T-helper 2 cell (primary cell): ENCODE results near the gene ADCK1.
"Not testable (repeated sequence)": the region's sequence is repeated elsewhere in the genome, so short reads cannot be mapped to it uniquely, and the experiment has no call there.

ENCODE experiments used
- DNase-seq, 5 experiments: peaks; one replicate each; pipeline versions ENCODE4 v3.0.0 to v3.0.0-alpha.2; 2012 to 2022

ADCK1 gene

DNA sequence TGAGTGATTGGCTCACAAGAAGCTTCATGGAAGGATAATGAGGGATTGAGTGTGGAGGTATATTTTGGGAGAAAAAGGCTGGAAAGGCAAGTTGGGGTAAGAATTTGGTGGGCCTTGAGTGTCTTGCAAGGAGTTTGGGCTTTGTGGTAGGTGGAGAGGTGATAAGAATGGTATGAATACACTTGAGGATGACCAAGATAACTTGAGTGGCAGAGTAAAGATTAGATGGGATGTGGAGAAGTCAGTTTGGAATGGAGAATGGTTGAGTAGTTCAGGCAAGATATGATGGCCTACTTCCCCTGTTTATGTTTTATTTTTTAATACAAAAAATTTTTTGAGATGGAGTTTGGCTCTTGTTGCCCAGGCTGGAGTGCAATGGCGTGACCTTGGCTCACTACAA is 9.1 kb downstream of the ADCK1 start:
- DNase-seq, result no peak

DNA sequence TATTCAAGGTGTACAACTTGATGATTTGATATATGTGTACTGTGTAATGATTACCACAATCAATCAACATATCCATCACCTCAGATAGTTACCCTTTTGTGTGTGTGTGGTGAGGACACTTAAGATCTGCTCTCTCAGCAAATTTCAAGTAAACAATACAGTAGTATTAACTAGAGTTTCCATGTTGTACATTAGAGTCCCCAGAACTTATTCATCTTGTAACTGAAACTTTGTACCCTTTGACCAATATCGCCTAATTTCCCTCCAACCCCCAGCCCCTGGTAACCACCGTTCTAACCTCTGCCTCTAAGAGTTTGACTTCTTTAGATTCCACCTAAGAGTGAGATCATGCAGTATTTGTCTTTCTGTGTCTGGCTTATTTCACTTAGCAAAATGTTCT is 12.1 kb downstream of the ADCK1 start:
- DNase-seq, result peak in 1 of 5 experiments; percentile 20

DNA sequence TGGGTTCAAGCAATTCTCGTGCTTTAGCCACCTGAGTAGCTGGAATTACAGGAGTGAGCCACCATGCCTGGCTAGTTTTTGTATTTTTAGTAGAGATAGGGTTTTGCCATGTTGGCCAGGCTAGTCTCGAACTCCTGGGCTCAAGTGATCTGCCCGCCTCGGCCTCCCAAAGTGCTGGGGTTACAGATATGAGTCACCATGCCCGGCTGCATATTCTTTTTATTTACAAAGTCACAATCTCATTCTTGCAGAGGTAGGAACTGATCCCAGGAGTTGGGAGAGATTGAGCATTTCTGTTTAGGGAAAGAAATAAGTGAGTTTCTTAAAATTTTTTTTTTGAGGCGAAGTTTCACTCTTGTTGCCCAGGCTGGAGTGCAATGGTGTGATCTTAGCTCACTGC is 12.8 kb downstream of the ADCK1 start:
- not testable (repeated sequence) for DNase-seq

GRCh38 chr14:77822307-77822706 is 22.4 kb downstream of the ADCK1 start:
- DNase-seq, result no peak

DNA sequence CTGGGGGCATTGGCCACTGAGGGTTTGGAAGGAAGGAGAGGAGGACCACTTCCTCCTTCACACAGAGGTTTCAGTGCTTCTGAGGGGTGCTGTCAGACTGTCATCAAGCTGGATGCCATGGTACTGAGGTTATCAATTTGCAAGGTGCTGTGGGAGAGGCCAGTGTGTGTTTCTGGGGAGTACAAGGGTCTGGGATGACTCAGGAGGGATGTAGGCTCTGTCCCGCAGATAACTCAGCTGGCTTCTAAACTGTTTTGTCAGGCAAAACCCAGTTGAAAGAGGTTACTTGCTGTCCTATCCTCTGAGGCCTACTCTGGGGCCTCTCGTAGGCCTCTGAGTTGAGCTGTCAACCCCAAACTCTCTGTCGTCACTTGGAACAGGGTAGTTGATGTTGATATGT is 22.8 kb downstream of the ADCK1 start:
- no peak for DNase-seq

DNA sequence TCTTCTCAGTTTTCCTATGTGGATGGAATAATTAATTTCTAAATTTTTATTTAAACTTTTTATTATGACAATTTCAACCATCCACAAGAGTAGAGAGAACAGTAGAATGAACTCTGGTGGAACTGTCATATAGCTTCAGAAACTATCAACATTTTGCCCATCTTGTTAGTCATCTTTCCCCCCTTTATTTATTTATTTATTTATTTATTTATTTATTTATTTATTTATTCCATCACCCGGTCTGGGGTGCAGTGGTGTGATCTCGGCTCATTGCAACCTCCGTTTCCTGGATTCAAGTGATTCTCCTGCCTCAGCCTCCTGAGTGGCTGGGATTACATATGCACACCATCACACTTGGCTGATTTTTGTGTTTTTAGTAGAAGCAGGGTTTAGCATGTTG is 23.5 kb downstream of the ADCK1 start:
- no peak for DNase-seq

DNA sequence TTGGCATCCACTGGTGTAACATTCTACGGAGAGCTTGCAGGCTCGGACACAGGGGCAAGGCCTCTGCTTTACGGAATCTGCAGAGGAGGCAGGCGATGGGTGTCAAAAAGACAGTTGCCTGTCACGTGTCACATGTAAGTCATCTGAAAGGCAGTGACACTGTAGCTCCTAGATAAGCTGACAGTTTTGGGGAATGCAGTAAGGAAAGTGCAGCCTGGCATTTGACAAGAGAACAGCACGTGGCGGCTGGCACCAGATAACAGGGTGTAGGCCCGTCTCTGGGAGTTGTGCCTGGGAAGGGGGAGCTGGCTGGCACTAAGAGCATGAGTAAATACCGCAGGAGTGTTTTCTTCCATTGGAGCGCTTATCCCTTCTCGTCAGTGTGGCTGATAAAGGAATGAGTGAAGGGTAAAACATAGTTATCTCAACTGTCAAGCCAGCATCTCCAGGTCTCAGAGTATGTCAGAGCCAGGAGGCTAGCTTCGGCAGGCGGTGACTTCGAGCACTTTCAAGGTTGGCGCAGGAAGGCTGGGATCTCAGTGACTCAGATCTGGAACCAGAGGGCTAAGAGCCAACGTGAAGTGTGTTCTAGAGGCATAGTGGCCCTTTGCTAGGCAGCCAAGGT is 26.1 kb downstream of the ADCK1 start:
- DNase-seq, result no peak

DNA sequence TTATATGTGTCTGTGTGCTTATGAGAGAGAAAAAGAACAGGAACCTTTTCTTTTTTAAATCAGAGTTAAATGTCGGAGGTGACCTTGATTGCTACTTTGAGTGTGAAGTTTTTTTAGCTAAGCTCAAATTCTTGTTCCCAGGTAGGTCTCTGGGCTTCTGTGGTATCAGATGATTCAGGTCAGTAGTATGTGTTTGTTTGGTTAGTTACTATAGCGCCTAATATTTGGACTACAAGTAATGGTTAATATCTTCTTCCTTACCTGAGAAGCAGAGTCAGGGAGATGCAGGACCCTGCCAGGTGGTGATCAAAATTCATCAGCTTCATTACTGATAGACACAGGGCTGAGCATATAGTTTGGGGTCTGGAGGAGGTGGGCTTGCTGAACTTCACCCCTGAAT is 30.8 kb downstream of the ADCK1 start:
- no peak for DNase-seq

GRCh38 chr14:77832297-77832696 is 32.4 kb downstream of the ADCK1 start:
- no peak for DNase-seq

DNA sequence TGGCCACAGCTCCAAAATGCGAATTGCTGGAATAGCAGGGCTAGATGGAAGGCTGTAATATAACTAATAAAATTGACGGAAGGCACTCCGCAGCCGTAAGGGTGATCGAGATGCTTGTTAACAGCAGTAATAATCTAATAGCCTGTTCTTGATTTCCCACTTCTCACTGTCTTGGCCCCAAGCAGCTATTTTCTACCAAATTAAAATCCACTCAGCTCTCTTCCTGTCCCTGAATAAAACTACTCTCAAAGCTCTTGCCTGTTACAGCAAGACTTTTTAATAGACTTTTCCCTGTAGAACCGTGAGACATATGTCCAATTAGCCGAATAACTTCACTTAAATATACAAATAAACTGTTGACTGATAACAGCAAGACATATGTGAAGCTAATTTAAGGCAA is 38.0 kb downstream of the ADCK1 start:
- no peak for DNase-seq

DNA sequence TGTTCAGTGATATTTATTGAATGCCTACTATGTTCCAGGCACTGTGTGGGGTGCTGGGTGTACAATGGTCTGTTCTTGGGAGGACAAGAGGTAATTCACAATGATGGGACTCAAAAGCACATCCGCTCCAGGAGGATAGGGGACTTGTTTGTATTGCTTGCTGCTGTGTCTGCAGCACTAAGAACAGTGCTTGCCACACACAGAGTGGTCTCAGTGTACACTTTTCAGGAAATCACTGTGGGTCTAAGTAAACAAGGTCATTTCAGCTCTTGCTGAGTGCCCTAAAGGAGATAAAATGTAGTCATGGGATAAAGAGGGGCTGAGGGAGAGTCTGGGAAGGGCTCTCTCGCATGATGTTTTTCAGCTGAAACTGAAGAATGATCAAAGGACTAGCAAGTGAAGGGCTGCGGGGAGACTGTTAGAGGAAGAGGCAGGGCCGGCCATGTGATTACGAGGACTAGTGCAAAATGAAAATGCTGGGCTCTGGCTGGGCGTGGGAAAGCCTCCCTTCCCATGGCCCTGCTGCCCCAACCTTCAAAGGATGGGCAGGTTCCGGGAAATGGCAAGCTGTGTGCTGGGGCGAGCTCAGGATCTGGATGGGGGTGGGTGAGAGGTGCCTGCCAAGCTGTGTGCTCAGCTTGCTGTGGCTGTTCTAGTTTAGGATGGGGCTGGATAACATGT is 39.1 kb downstream of the ADCK1 start:
- DNase-seq, result no peak

- no peak for DNase-seq
These were observed 43.3 kb downstream of the ADCK1 start for GRCh38 chr14:77843195-77843594.

DNA sequence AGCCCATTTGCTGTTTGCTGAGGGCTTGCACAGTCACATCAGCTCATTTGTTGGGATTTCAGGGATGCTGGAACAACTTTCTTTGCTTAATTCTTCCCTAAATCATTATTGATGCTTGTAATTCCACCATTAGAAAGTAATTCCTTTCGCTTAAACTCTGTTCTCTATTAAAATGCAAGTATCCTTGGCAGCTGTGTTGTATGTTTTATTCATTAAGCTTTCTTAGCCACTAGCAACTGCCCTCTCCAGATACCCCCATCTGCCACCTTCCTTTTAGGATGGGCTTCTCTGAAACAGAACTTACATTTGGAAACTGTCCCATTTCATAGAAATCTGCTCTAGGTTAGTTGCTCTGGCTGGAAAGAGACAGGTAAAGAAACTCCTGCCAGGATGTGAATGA is 43.7 kb downstream of the ADCK1 start:
- no peak for DNase-seq

DNA sequence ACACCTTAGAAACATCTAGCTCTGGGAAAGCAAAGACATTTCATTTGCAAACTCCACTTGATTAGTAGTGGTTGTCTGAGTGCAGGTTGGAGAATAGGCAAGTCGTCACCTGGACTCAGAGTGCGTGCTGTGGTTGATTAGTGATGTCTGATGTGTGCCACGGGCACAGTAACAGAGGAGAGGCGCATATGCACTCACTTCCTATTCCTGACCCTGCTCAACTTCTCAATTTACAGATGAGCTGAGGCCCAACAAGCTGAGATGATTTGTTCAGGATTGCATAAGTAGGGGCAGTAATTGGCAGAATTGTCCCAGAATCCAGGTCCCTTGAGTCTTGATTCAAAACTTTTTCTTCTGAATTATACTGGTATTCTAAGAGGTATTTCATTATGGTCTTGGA is 44.9 kb downstream of the ADCK1 start:
- no peak for DNase-seq

DNA sequence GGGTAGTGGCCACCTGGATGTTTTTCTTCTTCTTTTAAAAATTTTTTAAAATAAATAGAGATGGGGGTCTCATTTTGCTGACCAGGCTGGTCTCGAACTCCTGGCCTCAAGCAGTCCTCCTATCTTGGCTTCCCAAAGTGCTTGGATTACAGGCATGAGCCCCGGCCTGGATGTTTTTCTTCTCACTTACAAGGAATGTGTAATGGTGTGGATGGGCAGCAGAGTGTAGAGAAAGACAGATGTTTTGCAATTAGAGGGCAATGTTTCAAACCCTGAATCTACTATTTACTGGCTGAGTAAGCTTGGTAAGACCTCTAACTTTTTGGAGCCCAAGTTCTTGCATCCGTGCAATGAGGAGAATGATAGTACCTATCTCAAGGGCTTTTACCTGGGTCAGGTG is 48.1 kb downstream of the ADCK1 start:
- no peak for DNase-seq

DNA sequence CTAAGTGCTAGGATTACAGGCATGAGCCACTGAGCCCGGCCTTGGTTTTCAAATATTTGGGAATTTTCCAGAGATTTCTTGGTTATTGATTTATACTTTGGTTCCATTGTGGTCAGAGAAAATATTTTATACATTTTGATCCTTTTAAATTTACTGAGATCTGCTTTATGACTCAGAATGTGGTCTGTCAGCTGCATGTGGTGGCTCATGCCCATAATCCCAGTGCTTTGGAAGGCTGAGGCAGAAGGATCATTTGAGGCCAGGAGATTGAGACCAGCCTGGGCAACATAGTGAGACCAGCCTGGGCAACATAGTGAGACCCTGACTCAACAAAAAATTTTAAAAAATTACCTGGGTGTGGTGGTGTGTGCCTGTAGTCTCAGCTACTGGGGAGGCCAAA is 49.8 kb downstream of the ADCK1 start:
- DNase-seq, result no peak

DNA sequence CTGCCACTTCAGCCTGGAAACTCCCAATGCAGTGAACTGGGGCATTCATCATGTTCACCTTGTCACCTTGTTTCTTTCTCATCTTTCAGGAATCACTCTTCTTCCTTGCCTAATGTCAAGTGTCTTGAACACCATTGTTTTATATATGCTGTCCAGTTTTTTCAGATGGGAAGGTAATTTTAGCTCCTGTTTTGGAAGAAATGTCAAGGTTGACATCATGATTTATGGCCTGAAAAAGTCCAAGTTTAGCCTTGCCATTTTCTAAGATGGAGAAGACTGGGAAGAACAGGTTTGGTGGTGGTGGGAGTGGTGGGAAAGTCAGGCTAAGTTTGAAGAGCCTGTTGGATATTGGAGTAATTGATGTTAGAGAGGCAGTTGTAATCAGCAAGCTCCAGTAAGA is 54.0 kb downstream of the ADCK1 start:
- no peak for DNase-seq

GRCh38 chr14:77856941-77857340 is 57.0 kb downstream of the ADCK1 start:
- no peak for DNase-seq

DNA sequence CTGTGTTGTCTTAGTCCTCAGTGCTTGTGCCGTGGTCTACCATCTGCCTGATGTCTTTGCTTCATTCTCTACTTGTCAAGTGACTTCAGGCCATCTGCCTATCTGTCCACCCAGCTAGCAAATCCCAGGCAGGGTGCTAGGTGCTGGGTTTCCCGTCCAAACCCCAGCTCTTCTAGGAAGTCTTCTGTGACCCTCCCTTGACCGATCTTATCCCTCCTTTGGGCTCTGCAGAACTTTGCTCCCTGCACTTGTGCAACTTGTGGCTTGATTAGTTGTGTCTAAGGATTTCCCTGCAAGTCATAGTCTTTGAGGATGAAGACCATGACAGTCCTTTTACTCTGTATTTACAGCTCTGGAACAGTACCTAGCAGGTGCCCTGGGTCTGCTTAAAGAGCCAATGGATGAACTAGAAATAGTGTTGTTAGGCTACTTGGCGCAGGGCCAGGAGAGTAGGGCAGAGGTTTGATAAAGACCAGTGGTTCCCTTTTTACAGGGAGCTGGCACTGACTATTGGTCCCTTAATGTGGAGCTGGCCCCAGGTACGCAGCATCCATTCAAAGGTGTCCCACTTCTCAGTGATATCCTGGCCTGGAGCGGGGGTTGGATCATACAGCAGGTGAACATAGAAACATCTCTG is 60.1 kb downstream of the ADCK1 start:
- DNase-seq, result no peak

- no peak for DNase-seq
These were observed 61.3 kb downstream of the ADCK1 start for GRCh38 chr14:77861201-77861600.

- DNase-seq, result peak; percentile 15 to 67 (median 61)
These were observed 62.4 kb downstream of the ADCK1 start for GRCh38 chr14:77862154-77862786.

- DNase-seq, result no peak
These were observed 64.2 kb downstream of the ADCK1 start for GRCh38 chr14:77864085-77864484.

- no peak for DNase-seq
These were observed 64.7 kb downstream of the ADCK1 start for GRCh38 chr14:77864580-77864979.

GRCh38 chr14:77865455-77865854 is 65.5 kb downstream of the ADCK1 start:
- DNase-seq, result no peak
